NOMO-1 (cell line): Measurements from ENCODE around the gene BACH2.
"Not testable (repeated sequence)": the region's sequence is repeated elsewhere in the genome, so short reads cannot be mapped to it uniquely, and the experiment has no call there.

Source experiments
- DNase-seq, 2 experiments: peaks; one replicate each; lab custom pipeline; 2025; ENCODE audit not compliant: unreplicated experiment in 2 of 2; lab: John Stamatoyannopoulos, UW

BACH2 gene

GRCh38 chr6:90044182-90044832 is 252.3 kb downstream of the BACH2 start:
- DNase-seq, result no peak

- DNase-seq, result no peak
Measured at GRCh38 chr6:90040931-90041330, 255.7 kb downstream of the BACH2 start.

GRCh38 chr6:90039911-90040310 is 256.7 kb downstream of the BACH2 start:
- no peak for DNase-seq

GRCh38 chr6:90038961-90039653 is 257.5 kb downstream of the BACH2 start:
- no peak for DNase-seq

- no peak for DNase-seq
Measured at GRCh38 chr6:90036963-90037362, 259.7 kb downstream of the BACH2 start.

GRCh38 chr6:90035047-90035723 is 261.5 kb downstream of the BACH2 start:
- DNase-seq, result no peak

- no peak for DNase-seq
Measured at GRCh38 chr6:90033746-90034271, 262.8 kb downstream of the BACH2 start.

- not testable (repeated sequence) for DNase-seq
Measured at GRCh38 chr6:90032489-90033212, 264.0 kb downstream of the BACH2 start.

- no peak for DNase-seq
Measured at GRCh38 chr6:90028995-90029635, 267.5 kb downstream of the BACH2 start.

GRCh38 chr6:90028066-90028778 is 268.4 kb downstream of the BACH2 start:
- DNase-seq, result no peak

GRCh38 chr6:90026216-90026615 is 270.4 kb downstream of the BACH2 start:
- DNase-seq, result no peak

- peak in 1 of 2 experiments; percentile 9 for DNase-seq
Measured at GRCh38 chr6:90025523-90026061, 271.1 kb downstream of the BACH2 start.

GRCh38 chr6:90024633-90025032 is 272.0 kb downstream of the BACH2 start:
- DNase-seq, result no peak

- DNase-seq, result no peak
Measured at GRCh38 chr6:90021711-90022110, 274.9 kb downstream of the BACH2 start.

- DNase-seq, result no peak
Measured at GRCh38 chr6:90020746-90021145, 275.9 kb downstream of the BACH2 start.

GRCh38 chr6:90019216-90019615 is 277.4 kb downstream of the BACH2 start:
- DNase-seq, result peak in 1 of 2 experiments; percentile 69

GRCh38 chr6:90015883-90016282 is 280.8 kb downstream of the BACH2 start:
- no peak for DNase-seq

- no peak for DNase-seq
Measured at GRCh38 chr6:90008908-90009501, 287.6 kb downstream of the BACH2 start.

- DNase-seq, result no peak
Measured at GRCh38 chr6:90008189-90008907, 288.3 kb downstream of the BACH2 start.
